T-cell (primary cell): ENCODE measurements around the gene OR13C8. TPM values are rescaled to one million over a fixed set of nuclear protein-coding genes. Genes with fewer than 3 reads are reported as not detected.

Experiments
- total RNA-seq, 35 experiments: library from RNA in 6 of 35; stranded (reverse) in 6 of 35; fragments of 120-200 nt in 1 of 35; gene quantifications; one replicate each; pipeline versions ENCODE4 v1.2.1 to v1.2.4 and lab custom pipeline; 2013 to 2026

The OR13C8 gene
- total RNA-seq, 5 donors from 2014 or later (not counting 1 experiment from before 2014, with no cell fraction given): not detected

Other genes with a start within 250 kb of the OR13C8 start
- gene OR13F1, start 64.9 kb upstream of the OR13C8 start, total RNA-seq: not detected
- not detected for gene OR13C4, start 42.0 kb upstream of the OR13C8 start, total RNA-seq
- not detected for gene OR13C3, start 32.3 kb upstream of the OR13C8 start, total RNA-seq
- not detected for gene OR13C5, start 30.2 kb downstream of the OR13C8 start, total RNA-seq
- gene OR13C2, start 36.5 kb downstream of the OR13C8 start, total RNA-seq: not detected
- gene OR13C9, start 49.0 kb downstream of the OR13C8 start, total RNA-seq: not detected
- gene OR13D1, start 125.3 kb downstream of the OR13C8 start, total RNA-seq: not detected
- gene NIPSNAP3A, start 178.5 kb downstream of the OR13C8 start, total RNA-seq: 10 to 100 TPM in 1 of 5 donors, 1 to 10 TPM in 4; 6.8 to 10.5 (median 9.8) TPM
- 1 to 10 TPM in 4 of 5 donors, under 1 TPM in 1; 0.84 to 2.0 (median 1.2) TPM for gene NIPSNAP3B, start 195.0 kb downstream of the OR13C8 start, total RNA-seq